Renal cortex interstitium (tissue), 15 donors: ENCODE results near the gene FOXD4L4. TPM values are rescaled to one million over a fixed set of nuclear protein-coding genes. Genes with fewer than 3 reads are reported as not detected.
"Not testable (repeated sequence)": the region's sequence is repeated elsewhere in the genome, so short reads cannot be mapped to it uniquely, and the experiment has no call there.

Source experiments
- DNase-seq, 11 donors: peaks; one replicate each; pipeline ENCODE4 v3.0.0-alpha.2; 2013; ENCODE audit warnings: low read depth in 9 of 11, low spot score in 4 of 11; ENCODE audit errors: extremely low read depth in 1 of 11
- long read RNA-seq, 16 experiments: transcript quantifications; one replicate each; lab custom pipeline, GENCODE V29; 2026
- polyA plus RNA-seq, 3 donors: library from polyadenylated mRNA; unstranded; fragments of 120-200 nt; gene quantifications; one replicate each; pipeline ENCODE4 v1.2.1, GENCODE V29; 2013; ENCODE audit not compliant: insufficient read length in 3 of 3

The FOXD4L4 gene
- under 1 TPM in 2 of 3 donors, not detected in 1; 0.10 to 0.12 TPM for polyA plus RNA-seq
- long read RNA-seq, donor 1, result 0 reads
- long read RNA-seq, donor 2, result 0 reads
- long read RNA-seq, donor 3, result 0 reads
- long read RNA-seq, donor 4, result 0 reads
- long read RNA-seq, donor 5, result 0 reads
- long read RNA-seq, donor 6, result 0 reads
- long read RNA-seq, donor 7, result 0 reads
- long read RNA-seq, donor 8, result 0 reads
- long read RNA-seq, donor 9, result 0 reads
- long read RNA-seq, donor 10, result 0 reads
- long read RNA-seq, donor 11, result 0 reads
- long read RNA-seq, donor 12, result 0 reads
- long read RNA-seq, donor 13, result 0 reads
- long read RNA-seq, donor 14, result 0 reads
- long read RNA-seq, donor 15, partial matches to known transcripts, result 0 of 1 reads
- long read RNA-seq, donor 15, other reads (novel, unspliced or antisense), result 0 of 1 reads
- long read RNA-seq, donor 16, result 0 reads

DNA sequence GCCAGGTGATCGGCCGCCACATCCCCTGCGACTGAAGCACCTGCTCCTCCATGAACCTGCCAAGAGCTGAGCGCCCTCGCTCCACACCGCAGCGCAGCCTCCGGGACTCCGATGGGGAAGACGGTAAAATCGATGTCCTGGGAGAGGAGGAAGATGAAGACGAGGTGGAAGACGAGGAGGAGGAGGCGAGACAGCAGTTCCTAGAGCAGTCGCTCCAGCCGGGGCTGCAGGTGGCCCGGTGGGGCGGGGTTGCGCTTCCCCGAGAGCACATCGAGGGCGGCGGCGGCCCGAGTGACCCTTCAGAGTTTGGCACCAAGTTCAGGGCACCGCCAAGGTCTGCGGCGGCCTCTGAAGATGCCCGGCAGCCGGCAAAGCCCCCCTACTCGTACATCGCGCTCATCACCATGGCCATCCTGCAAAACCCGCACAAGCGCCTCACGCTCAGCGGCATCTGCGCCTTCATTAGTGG lies at the start of gene FOXD4L4:
Gene FOXD4L4, plus strand, starts transcription at position 51 of the 469 bp plus-strand sequence. Its CDS starts 0 bp downstream, at position 51.
- DNase-seq, result not testable (repeated sequence)

GRCh38 chr9:65703550-65703949 lies 33.4 kb upstream of the FOXD4L4 start:
- DNase-seq, result not testable (repeated sequence)

DNA sequence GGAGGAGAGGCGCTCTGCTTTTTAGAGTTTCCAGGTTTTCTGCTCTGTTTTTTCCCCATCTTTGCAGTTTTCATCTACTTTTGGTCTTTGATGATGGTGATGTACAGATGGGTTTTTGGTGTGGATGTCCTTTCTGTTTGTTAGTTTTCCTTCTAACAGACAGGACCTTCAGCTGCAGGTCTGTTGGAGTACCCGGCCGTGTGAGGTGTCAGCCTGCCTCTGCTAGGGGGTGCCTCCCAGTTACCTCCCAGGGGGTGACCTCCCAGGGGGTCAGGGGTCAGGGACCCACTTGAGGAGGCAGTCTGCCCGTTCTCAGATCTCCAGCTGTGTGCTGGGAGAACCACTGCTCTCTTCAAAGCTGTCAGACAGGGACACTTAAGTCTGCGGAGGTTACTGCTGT lies 22.5 kb upstream of the FOXD4L4 start:
- DNase-seq, result not testable (repeated sequence)

- DNase-seq, result not testable (repeated sequence)
Observed at GRCh38 chr9:65738133-65738532, 1.2 kb downstream of the FOXD4L4 start.

Other genes starting within 250 kb of the FOXD4L4 start
- 10 to 100 TPM; 59.1 to 91.1 (median 71.1) TPM for gene ZNG1E, start 61.2 kb upstream of the FOXD4L4 start, polyA plus RNA-seq